Loucy (cell line): ENCODE data around the gene ARHGAP42.

Source experiments
- EZH2phosphoT487 ChIP-seq: fragments of 200-600 bp; IDR thresholded peaks from 2 replicates; pipeline ENCODE4 v1.6.1; 2018; ENCODE audit warnings: antibody characterized with exemption, mild to moderate bottlenecking, moderate library complexity, borderline replicate concordance
- TF ChIP-seq, protein P1 (sequence below): fragments of 200-600 bp; sonication (generic); conservative IDR thresholded peaks from 2 replicates; pipeline ENCODE4 v1.5.1; 2014; ENCODE audit warnings: mild to moderate bottlenecking, antibody characterized with exemption, low read length

- TF ChIP-seq, protein P1, sequence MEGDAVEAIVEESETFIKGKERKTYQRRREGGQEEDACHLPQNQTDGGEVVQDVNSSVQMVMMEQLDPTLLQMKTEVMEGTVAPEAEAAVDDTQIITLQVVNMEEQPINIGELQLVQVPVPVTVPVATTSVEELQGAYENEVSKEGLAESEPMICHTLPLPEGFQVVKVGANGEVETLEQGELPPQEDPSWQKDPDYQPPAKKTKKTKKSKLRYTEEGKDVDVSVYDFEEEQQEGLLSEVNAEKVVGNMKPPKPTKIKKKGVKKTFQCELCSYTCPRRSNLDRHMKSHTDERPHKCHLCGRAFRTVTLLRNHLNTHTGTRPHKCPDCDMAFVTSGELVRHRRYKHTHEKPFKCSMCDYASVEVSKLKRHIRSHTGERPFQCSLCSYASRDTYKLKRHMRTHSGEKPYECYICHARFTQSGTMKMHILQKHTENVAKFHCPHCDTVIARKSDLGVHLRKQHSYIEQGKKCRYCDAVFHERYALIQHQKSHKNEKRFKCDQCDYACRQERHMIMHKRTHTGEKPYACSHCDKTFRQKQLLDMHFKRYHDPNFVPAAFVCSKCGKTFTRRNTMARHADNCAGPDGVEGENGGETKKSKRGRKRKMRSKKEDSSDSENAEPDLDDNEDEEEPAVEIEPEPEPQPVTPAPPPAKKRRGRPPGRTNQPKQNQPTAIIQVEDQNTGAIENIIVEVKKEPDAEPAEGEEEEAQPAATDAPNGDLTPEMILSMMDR, result no peak
- TF ChIP-seq EZH2phosphoT487, result no peak
These were observed 66.1 kb downstream of the ARHGAP42 start for GRCh38 chr11:100753172-100753543.
